B cell (primary cell): Measurements from ENCODE around the gene ALKBH5. TPM values are rescaled to one million over a fixed set of nuclear protein-coding genes. Genes with fewer than 3 reads are reported as not detected.

Source experiments
- polyA plus RNA-seq: library from polyadenylated mRNA; depleted of rRNA; stranded (reverse); fragments of >200 nt; gene quantifications from 2 replicates; pipeline ENCODE4 v1.2.3, GENCODE V29; 2012
- total RNA-seq, 2 donors: library from RNA; stranded (reverse); fragments of 120-200 nt in 1 of 2; gene quantifications; 1 replicate in 1 of 2; 2 replicates in 1 of 2; pipeline versions ENCODE4 v1.2.3 to v1.2.4, GENCODE V29; 2013 to 2022

Gene ALKBH5
- total and polyA plus RNA-seq, 2 donors (not counting 1 experiment from before 2014, with no cell fraction given) = 63.3 to 104 TPM

Other genes starting within 250 kb of the ALKBH5 start
- gene TOM1L2, start 211.4 kb upstream of the ALKBH5 start, total RNA-seq = 29.7 and 34.4 TPM in 2 replicates
- 25.1 and 27.8 TPM in 2 replicates for gene TOM1L2, start 211.4 kb upstream of the ALKBH5 start, polyA plus RNA-seq
- gene DRC3, start 211.0 kb upstream of the ALKBH5 start, total RNA-seq = 0.17 TPM in 1 of 2 replicates, not detected in the other
- not detected in 2 replicates for gene DRC3, start 211.0 kb upstream of the ALKBH5 start, polyA plus RNA-seq
- gene ATPAF2, start 144.7 kb upstream of the ALKBH5 start, total RNA-seq = 73.5 and 79.5 TPM in 2 replicates
- 60.5 and 70.5 TPM in 2 replicates for gene ATPAF2, start 144.7 kb upstream of the ALKBH5 start, polyA plus RNA-seq
- 11.6 and 11.8 TPM in 2 replicates for gene GID4, start 144.4 kb upstream of the ALKBH5 start, total RNA-seq
- gene GID4, start 144.4 kb upstream of the ALKBH5 start, polyA plus RNA-seq = 4.9 and 5.6 TPM in 2 replicates
- 67.8 and 73.1 TPM in 2 replicates for gene DRG2, start 95.9 kb upstream of the ALKBH5 start, total RNA-seq
- gene DRG2, start 95.9 kb upstream of the ALKBH5 start, polyA plus RNA-seq = 56.9 and 58.7 TPM in 2 replicates
- gene MYO15A, start 75.1 kb upstream of the ALKBH5 start, total RNA-seq = 1.5 and 2.5 TPM in 2 replicates
- gene MYO15A, start 75.1 kb upstream of the ALKBH5 start, polyA plus RNA-seq = 1.7 and 3.1 TPM in 2 replicates
- gene LLGL1, start 41.8 kb downstream of the ALKBH5 start, total RNA-seq = 14.9 and 15.7 TPM in 2 replicates
- 12.3 and 15.2 TPM in 2 replicates for gene LLGL1, start 41.8 kb downstream of the ALKBH5 start, polyA plus RNA-seq
- gene FLII, start 74.9 kb downstream of the ALKBH5 start, total RNA-seq = 335 and 357 TPM in 2 replicates
- 507 and 531 TPM in 2 replicates for gene FLII, start 74.9 kb downstream of the ALKBH5 start, polyA plus RNA-seq
- gene MIEF2, start 76.8 kb downstream of the ALKBH5 start, total RNA-seq = 16.3 and 18.7 TPM in 2 replicates
- gene MIEF2, start 76.8 kb downstream of the ALKBH5 start, polyA plus RNA-seq = 5.6 and 13.3 TPM in 2 replicates
- 55.8 and 61.7 TPM in 2 replicates for gene TOP3A, start 131.2 kb downstream of the ALKBH5 start, total RNA-seq
- 13.2 and 13.4 TPM in 2 replicates for gene TOP3A, start 131.2 kb downstream of the ALKBH5 start, polyA plus RNA-seq
- gene SMCR8, start 131.5 kb downstream of the ALKBH5 start, total RNA-seq = 47.3 and 48.0 TPM in 2 replicates
- gene SMCR8, start 131.5 kb downstream of the ALKBH5 start, polyA plus RNA-seq = 16.2 and 17.4 TPM in 2 replicates
- gene SHMT1, start 179.7 kb downstream of the ALKBH5 start, total RNA-seq = 23.5 and 28.0 TPM in 2 replicates
- 6.3 and 6.9 TPM in 2 replicates for gene SHMT1, start 179.7 kb downstream of the ALKBH5 start, polyA plus RNA-seq
- not detected in 2 replicates for gene EVPLL, start 193.9 kb downstream of the ALKBH5 start, total RNA-seq
- 0.06 TPM in 1 of 2 replicates, not detected in the other for gene EVPLL, start 193.9 kb downstream of the ALKBH5 start, polyA plus RNA-seq